H1 (cell line): Measurements from ENCODE around the gene GAB2.

Experiments used
- BRCA1 ChIP-seq: IDR thresholded peaks from 2 replicates; pipeline ENCODE4 v1.6.1; 2012; ENCODE audit warnings: low read depth, low read length, improper control_type of control experiment
- CBX5 ChIP-seq: fragments of 300-800, 300-1000 bp; sonication (generic); IDR thresholded peaks from 2 replicates; pipeline ENCODE4 v1.7.1; 2016; ENCODE audit warnings: antibody characterized with exemption, low read length, low read depth
- CHD1 ChIP-seq: IDR thresholded peaks from 2 replicates; pipeline ENCODE4 v1.6.1; 2012; ENCODE audit warnings: low read depth, low read length, improper control_type of control experiment
- CHD2 ChIP-seq: IDR thresholded peaks from 2 replicates; pipeline ENCODE4 v1.6.1; 2012; ENCODE audit warnings: low read length, improper control_type of control experiment
- CREB1 ChIP-seq: IDR thresholded peaks from 2 replicates; pipeline ENCODE4 v1.6.1; 2012; ENCODE audit warnings: inconsistent platforms
- HDAC6 ChIP-seq: IDR thresholded peaks from one replicate; pipeline ENCODE4 v1.7.1; 2012; ENCODE audit warnings: low read depth, mild to moderate bottlenecking, inconsistent platforms, low read length, moderate library complexity
- MAFK ChIP-seq: IDR thresholded peaks from 2 replicates; pipeline ENCODE4 v1.6.1; 2012; ENCODE audit warnings: low read depth, mild to moderate bottlenecking, improper control_type of control experiment, low read length
- POLR2A ChIP-seq, 2 experiments: IDR thresholded peaks; 1 replicate in 1 of 2; 2 replicates in 1 of 2; pipeline ENCODE4 v1.6.1; 2011; ENCODE audit warnings: low read depth in 2 of 2, low read length in 2 of 2, mild to moderate bottlenecking in 2 of 2; ENCODE audit errors: control extremely low read depth in 1 of 2
- POLR2AphosphoS5 ChIP-seq: IDR thresholded peaks from 2 replicates; pipeline ENCODE4 v1.6.1; 2011; ENCODE audit warnings: low read depth, low read length
- RFX5 ChIP-seq: IDR thresholded peaks from 2 replicates; pipeline ENCODE4 v1.6.1; 2011; ENCODE audit warnings: low read depth, low read length, improper control_type of control experiment, borderline replicate concordance
- SP1 ChIP-seq: IDR thresholded peaks from 2 replicates; pipeline ENCODE4 v1.6.1; 2011; ENCODE audit warnings: low read depth, low read length
- TAF1 ChIP-seq: IDR thresholded peaks from 2 replicates; pipeline ENCODE4 v1.6.1; 2011; ENCODE audit warnings: mild to moderate bottlenecking, low read depth, low read length
- ZNF274 ChIP-seq: IDR thresholded peaks from 2 replicates; pipeline ENCODE4 v1.7.0; 2012; ENCODE audit warnings: low read length, borderline replicate concordance; ENCODE audit errors: extremely low read depth
- TF ChIP-seq, protein P1 (sequence below), 3 experiments: IDR thresholded peaks; 1 replicate in 2 of 3; 2 replicates in 1 of 3; pipeline versions ENCODE4 v1.5.1 to v1.6.1; 2011; ENCODE audit warnings: low read length in 3 of 3, mild to moderate bottlenecking in 3 of 3, inconsistent platforms in 2 of 3, low read depth in 1 of 3, moderate library complexity in 1 of 3; ENCODE audit not compliant: insufficient read depth in 1 of 3; ENCODE audit errors: control extremely low read depth in 1 of 3

DNA sequence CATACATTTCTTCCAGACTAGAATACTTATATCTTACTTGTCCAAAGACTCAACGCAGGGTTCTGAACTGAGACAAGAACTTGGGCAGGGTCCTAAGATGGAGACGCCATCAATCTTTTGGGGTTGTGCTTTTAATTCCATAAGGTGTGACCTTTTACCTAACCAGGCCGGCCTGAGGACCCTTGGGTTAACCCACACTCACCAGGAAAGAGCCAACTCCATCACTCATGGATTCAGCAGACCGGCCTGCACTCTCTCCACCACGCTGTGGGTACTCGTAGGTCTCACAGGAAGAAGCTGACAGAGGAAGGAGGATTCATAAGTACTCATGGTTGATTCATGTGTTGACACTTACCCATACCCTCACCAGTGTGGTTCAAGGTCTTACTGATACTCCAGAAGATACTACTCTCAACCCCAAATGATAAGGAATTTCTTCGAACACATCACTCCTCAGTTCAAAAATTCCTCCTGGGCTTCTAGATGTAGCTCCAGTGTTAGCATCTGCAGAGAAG, 192.7 kb downstream of the GAB2 start:
- TF ChIP-seq POLR2A (IDR thresholded peaks at IDR 0.05; ENCODE audit: control extremely low read depth in 1 of 2, low read depth in 2 of 2, low read length in 2 of 2) = no peak
- TF ChIP-seq CREB1 = no peak
- TF ChIP-seq HDAC6 = no peak
- TF ChIP-seq, protein P1, sequence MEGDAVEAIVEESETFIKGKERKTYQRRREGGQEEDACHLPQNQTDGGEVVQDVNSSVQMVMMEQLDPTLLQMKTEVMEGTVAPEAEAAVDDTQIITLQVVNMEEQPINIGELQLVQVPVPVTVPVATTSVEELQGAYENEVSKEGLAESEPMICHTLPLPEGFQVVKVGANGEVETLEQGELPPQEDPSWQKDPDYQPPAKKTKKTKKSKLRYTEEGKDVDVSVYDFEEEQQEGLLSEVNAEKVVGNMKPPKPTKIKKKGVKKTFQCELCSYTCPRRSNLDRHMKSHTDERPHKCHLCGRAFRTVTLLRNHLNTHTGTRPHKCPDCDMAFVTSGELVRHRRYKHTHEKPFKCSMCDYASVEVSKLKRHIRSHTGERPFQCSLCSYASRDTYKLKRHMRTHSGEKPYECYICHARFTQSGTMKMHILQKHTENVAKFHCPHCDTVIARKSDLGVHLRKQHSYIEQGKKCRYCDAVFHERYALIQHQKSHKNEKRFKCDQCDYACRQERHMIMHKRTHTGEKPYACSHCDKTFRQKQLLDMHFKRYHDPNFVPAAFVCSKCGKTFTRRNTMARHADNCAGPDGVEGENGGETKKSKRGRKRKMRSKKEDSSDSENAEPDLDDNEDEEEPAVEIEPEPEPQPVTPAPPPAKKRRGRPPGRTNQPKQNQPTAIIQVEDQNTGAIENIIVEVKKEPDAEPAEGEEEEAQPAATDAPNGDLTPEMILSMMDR (IDR thresholded peaks at IDR 0.05; ENCODE audit: control extremely low read depth in 1 of 3, insufficient read depth in 1 of 3, low read depth in 1 of 3, low read length in 3 of 3) = no peak
- TF ChIP-seq POLR2AphosphoS5 = no peak
- no peak for TF ChIP-seq MAFK
- no peak for TF ChIP-seq CBX5
- no peak for TF ChIP-seq CHD1
- TF ChIP-seq CHD2 = no peak
- no peak for TF ChIP-seq RFX5
- TF ChIP-seq BRCA1 = no peak
- TF ChIP-seq TAF1 = no peak
- TF ChIP-seq SP1 = no peak
- TF ChIP-seq ZNF274 = no peak
